Measurements from ENCODE around the gene RGS3.

DNA sequence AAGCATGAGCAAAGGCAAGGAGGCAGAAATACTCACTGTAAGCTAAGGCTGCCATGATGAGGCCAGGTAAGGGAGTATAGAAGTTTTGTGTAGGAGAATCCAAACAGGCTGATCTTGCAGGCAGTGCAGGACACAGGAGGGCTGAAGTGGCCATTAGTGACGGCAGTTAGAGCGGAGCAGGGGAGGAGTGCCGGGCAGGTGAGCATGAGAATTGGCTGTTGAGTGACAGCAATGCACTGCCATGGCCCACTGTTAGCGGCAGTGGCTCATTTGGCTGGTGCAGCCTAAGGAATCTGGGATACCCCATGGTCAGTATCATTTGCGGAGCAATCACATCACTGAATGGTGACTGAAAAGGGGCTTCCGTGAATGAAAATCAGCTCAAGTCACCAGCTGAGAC lies 22.8 kb downstream of the RGS3 start:
- TF ChIP-seq, protein P1, sequence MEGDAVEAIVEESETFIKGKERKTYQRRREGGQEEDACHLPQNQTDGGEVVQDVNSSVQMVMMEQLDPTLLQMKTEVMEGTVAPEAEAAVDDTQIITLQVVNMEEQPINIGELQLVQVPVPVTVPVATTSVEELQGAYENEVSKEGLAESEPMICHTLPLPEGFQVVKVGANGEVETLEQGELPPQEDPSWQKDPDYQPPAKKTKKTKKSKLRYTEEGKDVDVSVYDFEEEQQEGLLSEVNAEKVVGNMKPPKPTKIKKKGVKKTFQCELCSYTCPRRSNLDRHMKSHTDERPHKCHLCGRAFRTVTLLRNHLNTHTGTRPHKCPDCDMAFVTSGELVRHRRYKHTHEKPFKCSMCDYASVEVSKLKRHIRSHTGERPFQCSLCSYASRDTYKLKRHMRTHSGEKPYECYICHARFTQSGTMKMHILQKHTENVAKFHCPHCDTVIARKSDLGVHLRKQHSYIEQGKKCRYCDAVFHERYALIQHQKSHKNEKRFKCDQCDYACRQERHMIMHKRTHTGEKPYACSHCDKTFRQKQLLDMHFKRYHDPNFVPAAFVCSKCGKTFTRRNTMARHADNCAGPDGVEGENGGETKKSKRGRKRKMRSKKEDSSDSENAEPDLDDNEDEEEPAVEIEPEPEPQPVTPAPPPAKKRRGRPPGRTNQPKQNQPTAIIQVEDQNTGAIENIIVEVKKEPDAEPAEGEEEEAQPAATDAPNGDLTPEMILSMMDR (conservative IDR thresholded peaks at IDR 0.05; ENCODE audit: low read length): no peak
- no peak for TF ChIP-seq EZH2phosphoT487 (IDR thresholded peaks at IDR 0.05; ENCODE audit: borderline replicate concordance, low read depth, low read length)
